Activated T-cell treated with anti-CD3 and anti-CD28 coated beads for 4 hours (primary cell): Measurements from ENCODE around the gene RETREG2.

Experiments used
- DNase-seq: peaks from one replicate; pipeline ENCODE4 v3.0.0-alpha.2; 2020

RETREG2 gene

DNA sequence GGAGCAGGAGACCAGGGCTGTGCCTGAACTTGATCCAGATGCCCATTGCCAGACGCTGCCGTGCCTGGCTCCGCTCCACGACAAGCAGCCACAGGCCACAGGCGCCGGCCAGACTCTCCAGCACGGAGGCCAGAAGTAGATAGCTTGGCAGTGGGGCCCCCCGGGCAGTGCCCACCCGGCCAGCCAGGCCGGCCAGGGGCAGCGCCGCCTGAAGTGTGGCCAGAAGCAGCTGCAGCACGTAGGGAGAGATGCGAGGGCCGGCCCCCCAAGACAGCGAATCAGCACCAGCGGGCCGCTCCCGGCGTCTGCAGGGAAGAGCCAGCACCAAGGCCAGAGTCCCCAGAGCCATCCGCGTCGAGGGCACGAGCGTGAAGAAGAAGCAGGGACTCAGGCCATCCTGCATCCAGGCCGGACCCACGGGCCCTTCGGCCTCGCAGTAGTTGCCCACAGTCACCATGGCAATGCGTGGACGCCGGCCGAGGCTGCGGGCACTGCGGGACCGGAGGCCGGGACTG lies 40.2 kb downstream of the RETREG2 start:
- no peak for DNase-seq

GRCh38 chr2:219218732-219219701 lies 40.9 kb downstream of the RETREG2 start, which contains the start of gene ABCB6:
TSS of gene ABCB6 (minus strand) at chr2:219218958. CDS start at chr2:219218673, 285 bp downstream.
- peak; percentile 83 for DNase-seq

DNA sequence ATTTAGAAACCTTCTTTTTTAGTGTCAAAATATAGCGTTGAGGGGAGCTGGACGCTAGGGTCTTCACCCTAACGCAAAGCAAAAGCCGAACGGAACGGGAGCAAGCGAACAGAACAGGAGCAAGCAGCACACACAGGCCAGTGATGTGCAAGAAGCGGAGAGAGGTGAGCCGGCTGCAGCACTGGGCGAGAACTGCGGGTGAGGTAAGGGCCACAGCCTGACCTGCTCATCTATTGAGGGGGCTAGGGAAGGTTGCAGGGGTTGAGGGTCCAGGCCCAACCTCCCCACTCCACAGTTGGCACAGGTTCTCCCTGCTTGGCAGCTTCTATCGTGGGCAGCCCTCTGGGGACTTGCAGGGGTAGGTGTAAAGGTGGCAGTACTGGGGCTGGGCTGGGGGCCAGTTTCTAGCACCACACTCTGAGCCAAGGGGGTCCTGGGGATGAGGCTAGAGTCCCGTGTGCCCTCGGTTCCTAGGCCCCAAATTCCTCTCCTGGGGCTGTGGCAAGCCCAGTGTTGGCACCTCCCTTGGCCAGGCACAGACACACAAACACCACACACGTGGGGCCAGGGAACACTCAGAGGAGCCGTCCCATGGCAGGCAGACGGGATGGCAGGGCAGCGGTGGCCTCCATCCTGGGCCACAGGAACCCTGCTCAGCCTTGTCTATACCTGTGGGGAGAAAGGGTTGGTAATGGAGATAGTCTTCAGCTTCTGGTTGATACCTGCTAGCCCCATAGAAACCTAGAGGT lies 41.9 kb downstream of the RETREG2 start:
- no peak for DNase-seq

- DNase-seq: no peak
Observed at GRCh38 chr2:219220652-219221402, 42.8 kb downstream of the RETREG2 start.

GRCh38 chr2:219221957-219222518 lies 44.0 kb downstream of the RETREG2 start:
- no peak for DNase-seq

GRCh38 chr2:219223831-219224610 lies 45.9 kb downstream of the RETREG2 start:
- no peak for DNase-seq

GRCh38 chr2:219225350-219225749 lies 47.3 kb downstream of the RETREG2 start:
- DNase-seq: no peak

- no peak for DNase-seq
Observed at GRCh38 chr2:219228041-219228910, 50.2 kb downstream of the RETREG2 start.

- no peak for DNase-seq
Observed at GRCh38 chr2:219228911-219229304, 50.8 kb downstream of the RETREG2 start.

- DNase-seq: peak; percentile 97
Observed at GRCh38 chr2:219229305-219230058, 51.4 kb downstream of the RETREG2 start, which contains the start of the genes ANKZF1 and ATG9A. TSS of gene ANKZF1 (plus strand) at chr2:219229806. CDS start at chr2:219230258, 452 bp downstream. TSS of gene ATG9A (minus strand) at chr2:219229636. CDS start at chr2:219228024, 1,612 bp downstream.

DNA sequence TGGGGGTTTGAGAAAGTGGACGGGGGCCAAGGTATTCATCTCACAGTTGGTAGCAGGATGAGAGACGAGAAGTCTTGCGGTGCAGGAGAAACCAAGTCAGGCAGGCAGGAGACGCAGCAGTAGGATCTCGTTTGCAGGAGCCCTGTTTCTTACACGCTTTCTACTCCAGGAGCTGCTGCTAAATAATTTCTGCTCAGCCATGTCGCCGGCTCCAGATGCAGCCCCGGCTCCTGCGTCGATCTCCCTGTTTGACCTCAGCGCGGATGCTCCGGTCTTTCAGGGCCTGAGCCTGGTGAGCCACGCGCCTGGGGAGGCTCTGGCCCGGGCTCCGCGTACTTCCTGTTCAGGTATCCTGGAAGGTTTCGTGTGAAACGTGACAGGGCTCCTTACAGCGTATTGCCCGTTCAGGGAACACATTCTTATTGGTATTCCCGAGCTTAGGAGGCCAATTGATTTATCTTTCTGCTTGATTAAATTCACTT lies 52.0 kb downstream of the RETREG2 start:
- no peak for DNase-seq

DNA sequence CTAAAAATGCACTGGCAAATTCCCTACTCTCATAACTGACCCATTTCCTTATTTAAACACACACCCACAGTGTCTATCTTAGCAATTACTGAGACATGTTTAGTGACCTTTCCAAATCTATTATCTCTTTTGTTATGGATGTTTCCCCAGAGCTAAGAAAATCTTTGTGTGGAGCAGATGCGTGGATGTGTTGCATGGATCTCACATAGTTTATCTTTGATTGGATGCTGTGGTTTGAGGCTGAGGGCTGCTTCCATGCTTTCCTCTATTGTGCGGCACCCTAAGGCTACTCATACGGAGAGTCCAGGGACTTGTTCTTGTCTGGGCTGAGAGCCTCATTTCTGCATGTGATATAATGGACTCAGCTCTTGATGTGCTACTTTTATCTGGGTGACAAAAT lies 56.3 kb downstream of the RETREG2 start:
- no peak for DNase-seq
